HCT116 (cell line): ENCODE results near the gene SRF. TPM values are rescaled to one million over a fixed set of nuclear protein-coding genes. Genes with fewer than 3 reads are reported as not detected.

Experiments used
- ATAC-seq: fragments of 200-7000 bp; cut with Tn5 transposase; 2 replicates; pipeline ENCODE4 v1.9.1; 2020; ENCODE audit warnings: mild to moderate bottlenecking, moderate library complexity
- BruUV-seq: library from RNA; stranded (reverse); fragments of 400-500 nt; replicated peaks from 2 replicates; lab custom pipeline; 2021; lab: Mats Ljungman, UMichigan
- CTCF ChIA-PET: fragments of 300-600 bp; sonication (Branson Sonifier 250); formaldehyde crosslinking; loops from one replicate; lab custom pipeline; 2021; ENCODE audit warnings: antibody characterized with exemption; lab: Charles Lee
- POLR2A ChIA-PET: fragments of 300-600, 350-600 bp; sonication (Branson Sonifier 250); formaldehyde crosslinking; loops from one replicate; lab custom pipeline; 2021; ENCODE audit warnings: antibody characterized with exemption; lab: Charles Lee
- RAD21 ChIA-PET, 2 experiments: fragments of 300-600 bp; sonication (Branson Sonifier 250); formaldehyde crosslinking; loops; one replicate each; lab custom pipeline; 2023; ENCODE audit warnings: low total read pairs in 2 of 2; ENCODE audit not compliant: uncharacterized antibody in 2 of 2, unreplicated experiment in 2 of 2, low non-redundant PET in 1 of 2; lab: Charles Lee
- DNase-seq: peaks from one replicate; pipeline ENCODE4 v3.0.0-alpha.2; 2010; ENCODE audit warnings: low read depth, low spot score
- H2AFZ ChIP-seq: fragments of 200-600 bp; shearing (Covaris generic), sonication (generic); 2 replicates; pipeline ENCODE4 v1.6.1; 2017; ENCODE audit warnings: low read depth, mixed run types, mixed read lengths, antibody characterized with exemption, low read length; ENCODE audit not compliant: poor library complexity, severe bottlenecking
- H3K27ac ChIP-seq: 2 replicates; pipeline ENCODE4 v1.5.1; 2012; ENCODE audit warnings: low read depth, low read length
- H3K27me3 ChIP-seq: fragments of 200-600 bp; sonication (generic); 2 replicates; pipeline ENCODE4 v1.6.1; 2016; ENCODE audit warnings: mixed run types, low read length, mixed read lengths; ENCODE audit not compliant: insufficient read depth
- H3K36me3 ChIP-seq, 2 experiments: fragments of 200-500 bp in 1 of 2; fragments of 200-600 bp in 1 of 2; sonication (Bioruptor generic) in 1 of 2; sonication (generic) in 1 of 2; 2 replicates each; pipeline versions ENCODE4 v1.5.1 to v1.6.1; 2014 to 2016; ENCODE audit warnings: low read length in 2 of 2, inconsistent platforms in 1 of 2, mixed read lengths in 1 of 2, mixed run types in 1 of 2; ENCODE audit not compliant: insufficient read depth in 2 of 2, control insufficient read depth in 1 of 2
- H3K4me1 ChIP-seq, 2 experiments: fragments of 200-600 bp in 1 of 2; sonication (generic) in 1 of 2; 2 replicates each; pipeline versions ENCODE4 v1.5.1 to v1.6.1; 2012 to 2017; ENCODE audit warnings: low read length in 2 of 2, inconsistent platforms in 1 of 2, mild to moderate bottlenecking in 1 of 2, mixed read lengths in 1 of 2, mixed run types in 1 of 2, moderate library complexity in 1 of 2; ENCODE audit not compliant: insufficient read depth in 2 of 2, control insufficient read depth in 1 of 2
- H3K4me2 ChIP-seq: fragments of 200-600 bp; sonication (generic); 2 replicates; pipeline ENCODE4 v1.6.1; 2017; ENCODE audit warnings: mixed run types, low read length, mixed read lengths
- H3K4me3 ChIP-seq, 2 experiments: fragments of 200-600 bp in 1 of 2; sonication (generic) in 1 of 2; replicated peaks in 1 of 2; 2 replicates each; pipeline ENCODE4 v1.5.1; 2011 to 2016; ENCODE audit warnings: low read length in 2 of 2, control low read depth in 1 of 2, low read depth in 1 of 2, mild to moderate bottlenecking in 1 of 2, mixed read lengths in 1 of 2, mixed run types in 1 of 2
- H3K79me2 ChIP-seq: fragments of 200-600 bp; sonication (generic); 2 replicates; pipeline ENCODE4 v1.6.1; 2017; ENCODE audit warnings: mild to moderate bottlenecking, mixed run types, low read length, moderate library complexity, mixed read lengths; ENCODE audit not compliant: insufficient read depth
- H3K9ac ChIP-seq: fragments of 200-600 bp; sonication (generic); 2 replicates; pipeline ENCODE4 v1.6.1; 2016; ENCODE audit warnings: low read length, mixed read lengths
- H3K9me2 ChIP-seq: fragments of 200-600 bp; sonication (generic), shearing (Covaris generic); 2 replicates; pipeline ENCODE4 v1.6.1; 2017; ENCODE audit warnings: mixed run types, mild to moderate bottlenecking, moderate library complexity; ENCODE audit not compliant: insufficient read depth
- H3K9me3 ChIP-seq, 2 experiments: fragments of 200-500 bp in 1 of 2; fragments of 200-600 bp in 1 of 2; sonication (Bioruptor generic) in 1 of 2; sonication (generic) in 1 of 2; 2 replicates each; pipeline ENCODE4 v1.6.1; 2014 to 2017; ENCODE audit warnings: low read length in 2 of 2, mixed read lengths in 2 of 2, inconsistent platforms in 1 of 2, low read depth in 1 of 2, mild to moderate bottlenecking in 1 of 2, mixed run types in 1 of 2, moderate library complexity in 1 of 2; ENCODE audit not compliant: control insufficient read depth in 1 of 2, insufficient read depth in 1 of 2
- H4K20me1 ChIP-seq: fragments of 200-600 bp; sonication (generic), shearing (Covaris generic); 2 replicates; pipeline ENCODE4 v1.6.1; 2017; ENCODE audit warnings: mixed run types, mild to moderate bottlenecking, moderate library complexity; ENCODE audit not compliant: insufficient read depth
- CEBPB ChIP-seq: IDR thresholded peaks from 2 replicates; pipeline ENCODE4 v1.6.1; 2012; ENCODE audit warnings: low read depth
- EGR1 ChIP-seq: IDR thresholded peaks from 2 replicates; pipeline ENCODE4 v1.6.1; 2012; ENCODE audit warnings: low read depth
- EZH2 ChIP-seq: fragments of 200-600 bp; sonication (generic); IDR thresholded peaks from 2 replicates; pipeline ENCODE4 v1.6.1; 2017; ENCODE audit warnings: antibody characterized with exemption, mixed run types
- EZH2phosphoT487 ChIP-seq: fragments of 200-600 bp; IDR thresholded peaks from 2 replicates; pipeline ENCODE4 v1.6.1; 2018; ENCODE audit warnings: antibody characterized with exemption, borderline replicate concordance
- FOSL1 ChIP-seq: IDR thresholded peaks from 2 replicates; pipeline ENCODE4 v1.6.1; 2012; ENCODE audit warnings: low read depth
- JUND ChIP-seq: IDR thresholded peaks from 2 replicates; pipeline ENCODE4 v1.6.1; 2012
- SP1 ChIP-seq: IDR thresholded peaks from 2 replicates; pipeline ENCODE4 v1.6.1; 2012; ENCODE audit warnings: low read depth
- SRF ChIP-seq: IDR thresholded peaks from 2 replicates; pipeline ENCODE4 v1.6.1; 2012; ENCODE audit warnings: low read depth
- YY1 ChIP-seq: IDR thresholded peaks from 2 replicates; pipeline ENCODE4 v1.6.1; 2011; ENCODE audit warnings: low read length, low read depth, moderate library complexity, mild to moderate bottlenecking; ENCODE audit not compliant: insufficient replicate concordance; ENCODE audit errors: extremely low read depth
- ZBTB33 ChIP-seq: IDR thresholded peaks from 2 replicates; pipeline ENCODE4 v1.6.1; 2011; ENCODE audit warnings: mild to moderate bottlenecking, low read length, moderate library complexity; ENCODE audit not compliant: insufficient replicate concordance; ENCODE audit errors: extremely low read depth
- ZNF274 ChIP-seq: fragments of 200-500 bp; sonication (Bioruptor generic); IDR thresholded peaks from 2 replicates; pipeline ENCODE4 v1.6.1; 2014; ENCODE audit warnings: mild to moderate bottlenecking, low read depth, low read length, inconsistent platforms
- intact Hi-C: fragments of 100-400 bp; cut with micrococcal nuclease; formaldehyde crosslinking; loops from 2 replicates; pipeline ENCODE4 v1.10.0; 2022
- total RNA-seq: library from RNA; stranded (reverse); gene quantifications from one replicate; pipeline ENCODE4 v1.2.1, GENCODE V29; 2021; ENCODE audit not compliant: unreplicated experiment
- TF ChIP-seq, protein P1 (sequence below), 3 experiments: fragments of 200-600 bp in 1 of 3; sonication (generic) in 1 of 3; IDR thresholded peaks in 2 of 3; conservative IDR thresholded peaks in 1 of 3; 2 replicates each; pipeline ENCODE4 v1.5.1; 2012 to 2017; ENCODE audit warnings: low read depth in 2 of 3, low read length in 2 of 3, antibody characterized with exemption in 1 of 3, borderline replicate concordance in 1 of 3, control low read depth in 1 of 3, mild to moderate bottlenecking in 1 of 3, mixed read lengths in 1 of 3, mixed run types in 1 of 3, moderate library complexity in 1 of 3; ENCODE audit not compliant: insufficient read depth in 1 of 3
- TF ChIP-seq, protein P2 (sequence below): IDR thresholded peaks from 2 replicates; pipeline ENCODE4 v1.6.1; 2012

The SRF gene
- total RNA-seq, 1 experiment from 2014 or later: 28.1 TPM

GRCh38 chr6:43159599-43159998, 11.5 kb upstream of the SRF start:
- H3K79me2 ChIP-seq: no peaks in the 10 kb centered on the region
- BruUV-seq: no TSS peak
- DNase-seq: no peak
- no peak overlapping the region for H2AFZ ChIP-seq
- ChIA-PET CTCF (no interaction called here), RAD21 (no interaction called here), POLR2A (no interaction called here)
- H4K20me1 ChIP-seq: no peaks in the 10 kb centered on the region
- no peak for ATAC-seq
- H3K9ac ChIP-seq: no peak overlapping the region
- no peak overlapping the region for H3K4me3 ChIP-seq
- H3K9me2 ChIP-seq: no peaks in the 10 kb centered on the region
- intact Hi-C loops: no loop called here
- no peaks in the 10 kb centered on the region for H3K27me3 ChIP-seq
- H3K36me3 ChIP-seq: 0 out of 4 replicates have a peak, but pooled peaks cover 0 to 3% of the 10 kb centered on the region in 2 experiments
- TF ChIP-seq ZNF274: no peak
- no peak for TF ChIP-seq CEBPB
- TF ChIP-seq, protein P1, sequence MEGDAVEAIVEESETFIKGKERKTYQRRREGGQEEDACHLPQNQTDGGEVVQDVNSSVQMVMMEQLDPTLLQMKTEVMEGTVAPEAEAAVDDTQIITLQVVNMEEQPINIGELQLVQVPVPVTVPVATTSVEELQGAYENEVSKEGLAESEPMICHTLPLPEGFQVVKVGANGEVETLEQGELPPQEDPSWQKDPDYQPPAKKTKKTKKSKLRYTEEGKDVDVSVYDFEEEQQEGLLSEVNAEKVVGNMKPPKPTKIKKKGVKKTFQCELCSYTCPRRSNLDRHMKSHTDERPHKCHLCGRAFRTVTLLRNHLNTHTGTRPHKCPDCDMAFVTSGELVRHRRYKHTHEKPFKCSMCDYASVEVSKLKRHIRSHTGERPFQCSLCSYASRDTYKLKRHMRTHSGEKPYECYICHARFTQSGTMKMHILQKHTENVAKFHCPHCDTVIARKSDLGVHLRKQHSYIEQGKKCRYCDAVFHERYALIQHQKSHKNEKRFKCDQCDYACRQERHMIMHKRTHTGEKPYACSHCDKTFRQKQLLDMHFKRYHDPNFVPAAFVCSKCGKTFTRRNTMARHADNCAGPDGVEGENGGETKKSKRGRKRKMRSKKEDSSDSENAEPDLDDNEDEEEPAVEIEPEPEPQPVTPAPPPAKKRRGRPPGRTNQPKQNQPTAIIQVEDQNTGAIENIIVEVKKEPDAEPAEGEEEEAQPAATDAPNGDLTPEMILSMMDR (IDR thresholded peaks at IDR 0.05 in 2 of 3, conservative IDR thresholded peaks at IDR 0.05 in 1 of 3; ENCODE audit: borderline replicate concordance in 1 of 3, insufficient read depth in 1 of 3, low read depth in 2 of 3, low read length in 2 of 3): no peak
- peaks cover 0 to 4% of the 10 kb centered on the region in 2 experiments; a peak in 2 of 4 replicates for H3K4me1 ChIP-seq
- H3K27ac ChIP-seq: no peak overlapping the region
- no peaks in the 10 kb centered on the region for H3K9me3 ChIP-seq
- H3K4me2 ChIP-seq: no peak overlapping the region

DNA sequence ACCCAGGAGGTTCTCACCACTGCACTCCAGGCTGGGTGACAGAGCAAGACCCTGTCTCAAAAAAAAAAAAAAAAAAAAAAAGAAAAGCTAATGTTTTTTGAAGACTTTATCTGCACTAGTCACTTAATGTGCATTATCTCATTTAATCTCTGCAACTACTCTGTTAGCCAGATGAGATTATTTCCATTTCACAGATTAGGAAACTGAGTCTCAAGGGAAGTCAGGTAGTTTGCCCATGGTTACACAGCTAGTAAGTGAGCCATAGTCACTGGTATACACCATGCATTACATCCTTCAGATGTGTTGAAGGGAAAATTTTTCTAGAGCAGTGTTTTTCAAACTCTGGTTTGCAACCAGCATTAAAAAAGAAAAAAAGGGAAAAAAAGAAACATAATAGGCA, 7.2 kb upstream of the SRF start:
- H4K20me1 ChIP-seq: no peaks in the 10 kb centered on the region
- H3K79me2 ChIP-seq: no peaks in the 10 kb centered on the region
- intact Hi-C loops: no loop called here
- H3K9me3 ChIP-seq: no peaks in the 10 kb centered on the region
- H3K27ac ChIP-seq: no peak overlapping the region
- H3K36me3 ChIP-seq: 0 out of 4 replicates have a peak, but pooled peaks cover 0 to 3% of the 10 kb centered on the region in 2 experiments
- ChIA-PET CTCF (interaction anchor here (0.9 to 1.5 kb wide), 2 partner anchors 17 to 21 kb away, joined by 3 to 4 read pairs; no protein-coding TSS in a partner anchor), POLR2A (no interaction called here), RAD21 (no interaction called here)
- BruUV-seq: no TSS peak
- no peak overlapping the region for H3K4me3 ChIP-seq
- no peaks in the 10 kb centered on the region for H3K9me2 ChIP-seq
- no peaks in the 10 kb centered on the region for H3K27me3 ChIP-seq
- no peak overlapping the region for H3K4me2 ChIP-seq
- DNase-seq (no peak), ATAC-seq (no peak)
- peaks cover 0 to 9% of the 10 kb centered on the region in 2 experiments; a peak in 2 of 4 replicates for H3K4me1 ChIP-seq
- no peak overlapping the region for H2AFZ ChIP-seq
- no peak overlapping the region for H3K9ac ChIP-seq
- TF ChIP-seq YY1 (no peak), ZBTB33 (no peak), EGR1 (no peak), FOSL1 (no peak), EZH2phosphoT487 (no peak), SRF (no peak), JUND (no peak), EZH2 (no peak), SP1 (no peak)
- TF ChIP-seq, protein P1 (IDR thresholded peaks at IDR 0.05 in 2 of 3, conservative IDR thresholded peaks at IDR 0.05 in 1 of 3; ENCODE audit: borderline replicate concordance in 1 of 3, insufficient read depth in 1 of 3, low read depth in 2 of 3, low read length in 2 of 3): no peak
- TF ChIP-seq, protein P2, sequence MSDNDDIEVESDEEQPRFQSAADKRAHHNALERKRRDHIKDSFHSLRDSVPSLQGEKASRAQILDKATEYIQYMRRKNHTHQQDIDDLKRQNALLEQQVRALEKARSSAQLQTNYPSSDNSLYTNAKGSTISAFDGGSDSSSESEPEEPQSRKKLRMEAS: no peak
